GM23338 (cell line): Measurements from ENCODE around the gene AAGAB.

Experiments
- CREB1 ChIP-seq: fragments of 250-450 bp; sonication (Bioruptor Pico); IDR thresholded peaks from 2 replicates; pipeline ENCODE4 v1.5.0; 2020; ENCODE audit warnings: low read depth, mild to moderate bottlenecking, moderate library complexity
- CTCF ChIP-seq, 2 experiments: fragments of 200-600 bp in 1 of 2; sonication (generic) in 1 of 2; conservative IDR thresholded peaks; 2 replicates each; pipeline versions ENCODE4 v1.5.1 to v1.6.1; 2016 to 2017; ENCODE audit warnings: antibody characterized with exemption in 2 of 2, low read depth in 2 of 2, mild to moderate bottlenecking in 2 of 2, moderate library complexity in 1 of 2
- ETS1 ChIP-seq: IDR thresholded peaks from 2 replicates; pipeline ENCODE4 v1.6.1; 2016; ENCODE audit warnings: antibody characterized with exemption
- EZH2 ChIP-seq: fragments of 200-600 bp; sonication (generic); IDR thresholded peaks from one replicate; pipeline ENCODE4 v1.8.0; 2017; ENCODE audit warnings: antibody characterized with exemption, mild to moderate bottlenecking, low read depth; ENCODE audit not compliant: unreplicated experiment
- EZH2phosphoT487 ChIP-seq: fragments of 200-600 bp; sonication (generic); IDR thresholded peaks from one replicate; pipeline ENCODE4 v1.8.1; 2018; ENCODE audit warnings: antibody characterized with exemption; ENCODE audit not compliant: unreplicated experiment
- JUNB ChIP-seq: IDR thresholded peaks from one replicate; pipeline ENCODE4 v1.6.1; 2016; ENCODE audit warnings: antibody characterized with exemption; ENCODE audit not compliant: unreplicated experiment
- NANOG ChIP-seq: IDR thresholded peaks from 2 replicates; pipeline ENCODE4 v1.6.1; 2016; ENCODE audit warnings: antibody characterized with exemption, borderline replicate concordance
- POLR2AphosphoS5 ChIP-seq: IDR thresholded peaks from 2 replicates; pipeline ENCODE4 v1.6.1; 2016; ENCODE audit warnings: antibody characterized with exemption, low read depth
- REST ChIP-seq: IDR thresholded peaks from one replicate; pipeline ENCODE4 v1.6.1; 2018; ENCODE audit warnings: antibody characterized with exemption; ENCODE audit not compliant: unreplicated experiment
- STAT1 ChIP-seq: IDR thresholded peaks from one replicate; pipeline ENCODE4 v1.6.1; 2016; ENCODE audit warnings: antibody characterized with exemption; ENCODE audit not compliant: unreplicated experiment
- ZNF114 ChIP-seq: fragments of 250-450 bp; sonication (Bioruptor Pico); IDR thresholded peaks from 2 replicates; pipeline ENCODE4 v1.5.0; 2020; ENCODE audit warnings: mild to moderate bottlenecking, moderate library complexity
- ZNF331 ChIP-seq: fragments of 250-450 bp; sonication (Bioruptor Pico); IDR thresholded peaks from 2 replicates; pipeline ENCODE4 v1.5.0; 2020; ENCODE audit warnings: low read depth, mild to moderate bottlenecking, moderate library complexity
- ZNF462 ChIP-seq: fragments of 250-450 bp; sonication (Bioruptor Pico); IDR thresholded peaks from 2 replicates; pipeline ENCODE4 v1.5.0; 2020; ENCODE audit warnings: mild to moderate bottlenecking, moderate library complexity

- TF ChIP-seq REST (no peak), CTCF (conservative IDR thresholded peaks at IDR 0.05; ENCODE audit: low read depth in 2 of 2) (no peak), EZH2 (no peak), POLR2AphosphoS5 (no peak), STAT1 (no peak), EZH2phosphoT487 (no peak), JUNB (no peak), CREB1 (CRISPR knock-in tag) (no peak), ETS1 (no peak), ZNF114 (CRISPR knock-in tag) (no peak), NANOG (no peak), ZNF331 (CRISPR knock-in tag) (no peak), ZNF462 (CRISPR knock-in tag) (no peak)
Measured at GRCh38 chr15:67251318-67251717, 3.1 kb downstream of the AAGAB start.
